Aorta (tissue), 4 donors: ENCODE data around the gene ALDH9A1. TPM values are rescaled to one million over a fixed set of nuclear protein-coding genes. Genes with fewer than 3 reads are reported as not detected.

Source experiments
- polyA plus RNA-seq, 2 donors: library from polyadenylated mRNA; stranded (reverse); fragments of 200-250 nt; gene quantifications; one replicate each; pipeline ENCODE4 v1.2.3, GENCODE V29; 2013
- total RNA-seq, 2 donors: library from RNA; stranded (reverse); fragmentation: NEBNext Ultra II Directional; extraction: Animal tissue kit (Norgen Biotek cat#: 25700); gene quantifications; one replicate each; pipeline ENCODE4 v1.2.1, GENCODE V29; 2021
- donor health status: healthy with polysubstance abuse.
- donor health status: Bipolar disorder and iron deficiency.
- donor health status: DM: no; HTN: no; CAD: no.
- donor health status: DM: yes; HTN: yes; CAD: no.

Gene ALDH9A1
- total and polyA plus RNA-seq, 4 donors, result 27.4 to 54.3 (median 32.5) TPM

Other genes with a start within 250 kb of the ALDH9A1 start
- not detected for gene LRRC52, start 154.6 kb downstream of the ALDH9A1 start, total RNA-seq
- not detected for gene LRRC52, start 154.6 kb downstream of the ALDH9A1 start, polyA plus RNA-seq
- 100 to 1,000 TPM; 199 to 230 TPM for gene MGST3, start 67.3 kb downstream of the ALDH9A1 start, total RNA-seq
- gene MGST3, start 67.3 kb downstream of the ALDH9A1 start, polyA plus RNA-seq, result 100 to 1,000 TPM; 203 to 277 TPM
- 10 to 100 TPM; 56.8 to 61.8 TPM for gene TMCO1, start 70.3 kb upstream of the ALDH9A1 start, total RNA-seq
- gene TMCO1, start 70.3 kb upstream of the ALDH9A1 start, polyA plus RNA-seq, result 10 to 100 TPM; 60.0 to 65.7 TPM
- gene UCK2, start 129.1 kb upstream of the ALDH9A1 start, total RNA-seq, result 10 to 100 TPM; 27.2 to 31.1 TPM
- gene UCK2, start 129.1 kb upstream of the ALDH9A1 start, polyA plus RNA-seq, result 10 to 100 TPM in 1 of 2 donors, 1 to 10 TPM in 1; 7.2 to 12.6 TPM